HG02973 (cell line): ENCODE data around the gene CNNM4.

Source experiments
- ATAC-seq: cut with Tn5 transposase; IDR thresholded peaks from one replicate; pipeline ENCODE4 v1.9.1; 2021; ENCODE audit warnings: moderate library complexity; ENCODE audit not compliant: unreplicated experiment

The CNNM4 gene

DNA sequence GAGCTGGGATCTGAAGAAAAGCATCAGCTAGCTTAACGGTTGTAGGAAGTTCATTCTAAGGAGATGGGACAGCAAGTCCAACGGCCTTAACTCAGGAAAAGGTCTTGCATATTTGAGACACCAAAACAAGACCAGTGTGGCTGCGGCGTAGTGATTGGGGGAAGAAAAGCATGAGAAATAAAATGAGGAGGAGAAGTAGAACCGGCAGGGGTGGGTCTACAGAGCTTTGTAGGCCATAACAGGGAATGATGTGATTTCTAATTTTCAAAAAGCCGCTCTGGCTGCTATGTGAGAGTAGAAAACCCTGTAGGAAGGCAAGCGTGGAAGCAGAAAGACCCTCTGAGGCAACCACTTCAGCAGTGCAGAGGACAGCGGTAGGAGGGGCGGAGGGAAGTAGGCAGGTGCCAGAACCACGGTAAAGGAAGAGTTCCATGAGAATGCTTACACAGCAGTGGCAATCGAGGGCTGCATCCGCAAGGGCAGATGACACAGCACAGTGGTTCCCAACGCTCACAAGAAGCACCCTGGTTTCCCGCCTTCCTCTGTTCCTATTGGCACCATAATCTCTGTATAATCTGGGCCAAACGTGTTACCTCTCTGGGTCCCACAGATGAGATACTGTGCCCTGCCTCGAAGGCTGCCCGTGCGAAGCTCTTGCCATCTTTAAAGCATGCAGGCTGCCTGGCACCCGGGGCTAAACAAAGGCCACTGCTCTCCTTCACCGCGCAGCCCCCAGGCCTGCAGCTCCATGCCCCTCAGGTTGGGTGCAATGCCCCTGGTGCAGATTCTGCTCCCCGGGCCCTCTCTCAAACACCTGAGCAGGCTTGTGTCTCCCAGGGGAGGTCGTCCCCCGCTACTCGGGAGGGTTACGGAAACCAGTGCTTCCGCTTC is 96.3 kb downstream of the CNNM4 start:
- peak; percentile 2 for ATAC-seq

DNA sequence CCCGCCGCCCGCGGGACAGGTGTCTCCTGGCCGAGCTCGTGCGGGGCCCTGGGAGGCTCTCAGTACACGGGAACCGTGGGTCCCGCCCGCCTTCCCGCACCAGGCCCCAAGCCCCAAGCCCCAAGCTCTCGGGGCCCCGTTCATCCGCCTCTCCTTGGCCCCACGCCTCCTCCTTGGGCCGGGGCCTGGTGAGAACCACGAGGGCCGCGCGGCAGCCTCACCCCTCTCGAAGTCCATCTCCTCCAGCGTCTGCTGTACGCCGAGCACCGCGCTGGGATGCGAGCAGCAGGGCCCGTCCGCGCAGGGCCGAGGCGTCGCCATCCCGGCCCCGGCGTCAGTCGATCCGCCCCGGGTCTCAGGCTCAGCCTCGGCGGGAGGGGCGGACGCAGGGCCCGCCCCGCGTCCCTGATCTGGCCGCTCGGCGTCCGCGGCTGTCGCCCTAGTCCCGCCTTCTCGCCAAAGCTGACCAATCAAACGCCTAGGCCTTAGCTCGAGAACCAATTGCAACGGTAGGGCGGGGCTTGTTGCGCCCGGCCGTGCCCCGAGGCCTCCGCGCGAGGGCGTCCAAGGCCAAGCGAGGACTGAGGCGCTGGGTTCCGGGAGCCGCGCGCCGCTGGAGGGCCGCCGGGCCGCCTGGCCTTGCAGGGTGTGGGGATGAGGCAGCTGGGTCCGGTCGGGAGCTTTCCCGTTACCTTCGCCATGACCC is 97.1 kb downstream of the CNNM4 start, which contains the start of gene ANKRD39:
TSS of gene ANKRD39 (minus strand) at position 350 of the 706 bp plus-strand sequence. CDS start at position 321, 29 bp downstream.
- peak; percentile 90 for ATAC-seq

DNA sequence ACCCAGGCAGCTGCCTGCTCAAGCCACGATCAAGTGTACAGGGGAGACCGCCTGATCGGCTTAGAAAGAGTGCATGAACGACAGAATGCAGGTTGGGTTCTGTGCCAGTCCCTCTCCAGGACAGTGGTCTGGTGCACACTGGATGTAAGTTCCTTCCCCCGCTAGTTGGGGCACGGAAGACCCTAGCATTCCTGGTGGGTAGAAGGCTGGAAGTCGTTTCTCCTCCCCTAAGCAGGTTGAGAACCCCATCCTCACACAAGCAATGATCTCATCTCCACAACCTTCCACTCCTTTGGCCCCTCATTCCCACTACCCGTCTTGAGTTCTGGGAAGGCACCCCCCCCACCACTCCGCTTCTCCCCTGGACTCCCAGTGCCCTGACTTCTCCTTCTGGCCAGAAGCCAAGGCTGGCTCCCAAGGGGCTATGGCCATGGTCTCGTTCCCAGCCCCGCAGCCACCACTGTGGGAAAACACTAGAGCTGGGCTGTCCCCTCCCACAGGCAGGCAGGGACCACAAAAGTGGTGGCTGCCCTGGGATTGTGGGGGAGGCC is 98.5 kb downstream of the CNNM4 start:
- no peak for ATAC-seq

DNA sequence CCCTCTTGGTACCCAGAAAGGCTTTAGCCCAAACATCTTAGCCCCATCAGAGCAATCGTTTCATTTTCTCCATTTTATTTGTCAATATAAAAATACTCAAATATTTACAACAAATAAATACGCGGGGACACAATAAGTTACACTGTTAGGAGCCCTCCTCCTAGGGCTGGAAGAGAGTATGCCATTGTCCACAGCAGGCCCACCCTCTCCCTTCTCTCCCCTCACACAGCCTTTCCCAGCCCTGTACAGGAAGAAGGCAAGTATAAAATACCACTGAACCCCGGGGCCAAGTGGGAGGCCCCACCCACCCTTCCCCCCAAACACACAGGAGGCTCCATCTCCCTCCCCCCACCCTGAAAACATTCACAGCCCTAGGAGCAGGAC is 99.0 kb downstream of the CNNM4 start:
- no peak for ATAC-seq

DNA sequence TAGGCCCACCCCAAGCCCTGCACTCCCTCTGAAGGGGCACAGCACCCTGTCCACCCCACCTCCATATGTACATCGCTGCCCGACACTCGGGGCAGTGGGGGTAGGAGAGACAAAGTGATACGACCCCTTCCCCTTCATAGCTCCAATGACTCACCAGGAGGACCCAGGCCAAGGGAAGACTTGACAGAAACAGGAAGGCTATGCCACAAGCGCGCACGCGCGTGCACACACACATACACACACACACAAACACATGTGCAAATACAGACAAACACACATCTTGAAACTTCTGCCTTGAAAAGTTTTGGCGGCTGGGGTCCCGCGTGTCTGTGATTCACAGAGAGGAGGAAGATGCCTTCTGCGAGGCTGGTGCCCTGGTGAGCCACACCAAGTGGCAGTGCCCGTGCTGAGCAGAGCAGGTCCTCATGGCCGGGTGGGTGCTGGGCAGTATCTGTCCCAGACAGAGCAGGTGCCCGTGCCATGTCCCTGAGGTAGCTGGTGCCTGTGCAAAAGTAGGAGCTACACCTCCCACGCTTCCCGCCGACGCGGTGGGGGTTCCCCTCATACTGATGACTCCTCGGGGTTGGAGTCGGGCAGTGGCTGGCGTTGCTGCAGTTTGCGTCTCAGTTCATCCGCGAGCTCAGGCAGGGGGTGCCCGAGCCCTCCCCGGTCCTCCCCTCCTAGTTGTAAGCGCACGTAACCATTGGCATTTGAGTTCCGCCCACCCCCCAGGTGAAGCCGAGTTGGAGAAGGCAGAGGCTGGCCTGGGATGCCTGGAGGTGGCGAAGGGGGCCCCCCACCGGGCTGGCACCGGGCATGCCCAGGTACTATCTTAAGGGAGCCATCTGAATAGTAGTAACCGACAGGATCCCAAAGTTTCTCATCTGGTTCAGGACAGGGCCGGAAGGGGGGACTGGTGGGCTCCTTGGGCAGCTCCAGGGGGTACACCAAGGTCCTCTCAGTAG is 99.6 kb downstream of the CNNM4 start:
- no peak for ATAC-seq

DNA sequence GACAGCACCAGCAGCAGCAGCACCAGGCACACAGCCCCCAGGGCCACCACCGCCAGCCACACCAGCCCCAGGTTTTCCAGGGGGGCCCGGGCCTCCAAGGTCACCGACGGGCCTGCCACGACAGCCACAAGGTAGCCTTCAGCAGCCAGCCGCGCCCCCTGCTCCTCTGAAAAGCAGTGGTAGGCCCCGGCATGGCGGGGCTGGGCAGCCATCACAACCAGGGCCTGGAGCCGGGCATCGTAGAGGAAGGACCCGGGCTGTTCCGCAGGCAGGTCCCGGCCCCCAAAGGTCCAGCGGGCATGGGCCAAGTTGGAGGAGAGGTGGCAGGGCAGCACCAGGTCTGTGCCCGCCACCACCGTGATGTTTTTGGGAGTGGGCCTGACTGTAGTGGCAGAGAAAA is 100.4 kb downstream of the CNNM4 start:
- no peak for ATAC-seq
